ES-I3 (cell line): ENCODE results near the gene RDX.
"Not testable (repeated sequence)": the region's sequence is repeated elsewhere in the genome, so short reads cannot be mapped to it uniquely, and the experiment has no call there.

ENCODE experiments used
- H3K36me3 ChIP-seq: 2 replicates; pipeline ENCODE4 v1.6.1; 2013; ENCODE audit warnings: mild to moderate bottlenecking, low read length, control low read depth, moderate library complexity; ENCODE audit not compliant: insufficient read depth
- H3K4me1 ChIP-seq: 2 replicates; pipeline ENCODE4 v1.6.1; 2013; ENCODE audit warnings: mild to moderate bottlenecking, control low read depth, low read length; ENCODE audit not compliant: insufficient read depth
- H3K9ac ChIP-seq: 2 replicates; pipeline ENCODE4 v1.6.1; 2013; ENCODE audit warnings: low read depth, mild to moderate bottlenecking, low read length, moderate library complexity
- H3K9me3 ChIP-seq: 2 replicates; pipeline ENCODE4 v1.6.1; 2013; ENCODE audit warnings: mild to moderate bottlenecking, low read length, moderate library complexity; ENCODE audit not compliant: control insufficient read depth, insufficient read depth

The RDX gene

GRCh38 chr11:110297726-110298300, 1.4 kb upstream of the RDX start:
- H3K9ac ChIP-seq = no peak overlapping the region
- no peaks in the 10 kb centered on the region for H3K9me3 ChIP-seq
- H3K4me1 ChIP-seq = peaks cover 16% of the 10 kb centered on the region
- H3K36me3 ChIP-seq = no peaks in the 10 kb centered on the region

DNA sequence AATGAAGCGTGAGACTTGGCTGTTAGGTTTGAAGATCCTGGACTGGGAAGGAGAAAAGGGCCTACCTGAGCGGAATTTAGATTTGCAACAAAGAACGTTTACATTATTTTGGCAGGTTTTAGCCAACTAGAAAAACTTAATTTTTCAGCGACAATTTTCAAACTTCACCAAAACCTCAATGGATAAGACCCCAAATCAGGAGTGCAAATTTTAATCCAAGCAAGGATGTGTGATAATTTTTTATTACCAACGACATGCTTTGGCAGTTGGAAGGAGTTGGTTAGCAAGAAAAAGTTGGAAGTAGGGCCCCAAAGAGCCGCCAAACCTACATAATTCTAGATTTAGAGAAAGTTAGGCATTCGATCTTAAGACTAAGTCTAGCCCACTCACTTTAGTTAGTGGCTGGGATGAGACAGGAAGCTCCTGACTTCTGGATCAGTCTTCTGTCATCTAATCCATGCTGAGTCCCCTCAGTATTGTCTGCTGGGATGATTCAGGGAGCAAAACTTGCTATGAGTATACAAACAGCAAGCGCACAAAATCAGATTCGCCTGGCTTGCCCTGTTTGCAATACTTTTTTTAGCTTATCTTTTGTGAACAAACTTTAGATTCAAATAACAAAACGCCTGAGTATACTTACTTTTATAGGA, 787 bp upstream of the RDX start:
- H3K4me1 ChIP-seq = peaks cover 16% of the 10 kb centered on the region
- peak overlapping the region; percentile 91 for H3K9ac ChIP-seq
- no peaks in the 10 kb centered on the region for H3K36me3 ChIP-seq
- H3K9me3 ChIP-seq = no peaks in the 10 kb centered on the region

DNA sequence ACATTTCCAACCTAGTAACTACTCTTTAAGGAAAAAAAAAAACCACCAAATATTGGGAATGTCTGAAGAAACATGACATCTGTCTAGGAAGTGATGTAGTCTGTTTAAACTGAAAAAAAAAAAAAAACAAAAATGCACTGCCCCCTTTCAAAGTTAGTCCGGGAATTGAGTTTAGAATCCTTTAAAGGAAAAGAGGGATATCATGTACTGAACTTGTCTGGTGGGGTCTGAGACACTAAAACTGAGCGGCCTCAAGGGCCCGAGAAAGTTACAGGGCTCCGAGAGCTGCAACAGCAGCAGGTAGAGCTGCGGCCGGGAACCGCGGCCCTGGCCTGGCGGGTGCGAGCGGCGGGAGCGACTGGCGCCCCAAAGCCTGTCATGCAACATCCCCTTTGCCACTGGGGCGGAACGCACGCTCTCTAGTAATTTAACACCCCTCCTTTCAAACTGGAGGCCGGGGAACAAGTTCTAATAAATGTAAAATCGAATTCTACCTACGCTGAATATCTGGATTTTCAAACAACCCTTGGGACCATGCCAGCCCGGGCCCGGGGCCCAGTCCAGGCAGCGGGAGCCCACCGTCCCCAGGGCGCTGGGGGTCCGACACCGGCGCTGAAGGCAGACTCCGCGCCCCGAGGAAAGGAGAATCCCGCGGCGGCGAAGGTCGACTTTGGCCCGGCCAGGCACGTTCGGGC, 736 bp downstream of the RDX start:
- Histone ChIP-seq H3K36me3 (no peaks in the 10 kb centered on the region), H3K4me1 (peaks cover 16% of the 10 kb centered on the region), H3K9ac (peak overlapping the region; percentile 91), H3K9me3 (no peaks in the 10 kb centered on the region)

- Histone ChIP-seq H3K9ac (peak overlapping the region; percentile 91), H3K9me3 (no peaks in the 10 kb centered on the region), H3K36me3 (no peaks in the 10 kb centered on the region), H3K4me1 (peaks cover 16% of the 10 kb centered on the region)
Measured at GRCh38 chr11:110295086-110295485, 1.3 kb downstream of the RDX start.

DNA sequence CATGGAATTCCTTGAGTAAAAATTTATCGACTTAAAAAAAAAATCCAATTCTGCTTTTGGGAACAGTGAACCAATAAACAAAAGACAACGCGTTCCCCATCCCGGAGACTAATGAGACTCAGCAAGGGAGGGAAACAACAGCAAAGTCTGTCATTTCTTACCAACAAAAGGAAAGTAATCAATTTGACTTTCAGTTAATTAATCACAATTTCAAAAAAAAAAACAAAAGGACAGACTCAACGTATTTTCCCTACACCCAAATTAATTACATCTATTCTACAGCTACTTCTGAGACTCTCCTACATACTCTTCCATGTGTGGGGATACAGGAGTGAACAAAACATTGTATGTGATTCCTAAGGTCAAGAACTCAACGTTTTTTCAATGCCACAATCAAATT, 1.9 kb downstream of the RDX start:
- Histone ChIP-seq H3K36me3 (no peaks in the 10 kb centered on the region), H3K4me1 (peaks cover 16% of the 10 kb centered on the region), H3K9me3 (no peaks in the 10 kb centered on the region), H3K9ac (peak overlapping the region; percentile 91; the same call in 1 of the 2 replicates)

DNA sequence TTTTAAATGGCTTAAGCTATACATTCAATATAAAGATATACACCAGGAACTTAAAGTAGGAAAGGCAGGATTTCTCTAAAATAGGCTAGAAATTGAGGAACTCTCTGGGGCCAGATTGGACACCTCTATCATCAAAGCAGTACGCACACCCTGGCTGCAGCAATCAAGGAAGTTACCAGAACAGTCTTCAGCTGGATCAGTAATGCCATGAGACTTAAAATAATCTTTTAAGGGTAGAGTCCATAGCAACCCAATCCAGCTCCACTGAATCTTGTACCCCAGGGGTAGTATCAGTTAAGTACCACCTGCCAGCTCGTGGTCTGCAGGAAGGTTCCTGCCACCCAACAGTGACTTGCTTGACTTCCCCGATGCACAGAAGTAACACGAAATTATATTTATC, 3.0 kb downstream of the RDX start:
- Histone ChIP-seq H3K36me3 (no peaks in the 10 kb centered on the region), H3K4me1 (peaks cover 16% of the 10 kb centered on the region), H3K9me3 (no peaks in the 10 kb centered on the region), H3K9ac (no peak overlapping the region)

DNA sequence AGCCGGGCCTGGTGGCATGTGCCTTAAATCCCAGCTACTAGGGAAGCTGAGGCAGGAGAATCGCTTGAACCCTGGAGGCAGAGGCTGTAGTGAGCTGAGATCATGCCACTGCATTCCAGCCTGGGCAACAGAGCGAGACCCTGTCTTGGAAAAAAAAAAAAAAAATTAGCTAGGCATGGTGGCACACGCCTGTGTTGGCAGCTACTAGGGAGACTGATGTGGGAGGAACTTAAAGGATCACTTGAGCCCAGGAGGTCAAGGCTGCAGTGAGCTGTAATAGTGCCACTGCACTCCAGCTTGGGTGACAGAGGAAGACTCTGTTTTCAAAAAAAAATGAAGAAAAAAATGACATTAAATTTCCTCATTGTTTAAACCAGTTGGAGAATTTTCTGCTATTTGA, 4.3 kb downstream of the RDX start:
- H3K9ac ChIP-seq, H3K4me1 ChIP-seq, H3K9me3 ChIP-seq, H3K36me3 ChIP-seq: not testable (repeated sequence)

GRCh38 chr11:110290591-110291334, 5.7 kb downstream of the RDX start:
- peaks cover 6% of the 10 kb centered on the region; the same call in 1 of the 2 replicates for H3K4me1 ChIP-seq
- H3K9ac ChIP-seq = no peak overlapping the region
- no peaks in the 10 kb centered on the region for H3K9me3 ChIP-seq
- H3K36me3 ChIP-seq = no peaks in the 10 kb centered on the region

DNA sequence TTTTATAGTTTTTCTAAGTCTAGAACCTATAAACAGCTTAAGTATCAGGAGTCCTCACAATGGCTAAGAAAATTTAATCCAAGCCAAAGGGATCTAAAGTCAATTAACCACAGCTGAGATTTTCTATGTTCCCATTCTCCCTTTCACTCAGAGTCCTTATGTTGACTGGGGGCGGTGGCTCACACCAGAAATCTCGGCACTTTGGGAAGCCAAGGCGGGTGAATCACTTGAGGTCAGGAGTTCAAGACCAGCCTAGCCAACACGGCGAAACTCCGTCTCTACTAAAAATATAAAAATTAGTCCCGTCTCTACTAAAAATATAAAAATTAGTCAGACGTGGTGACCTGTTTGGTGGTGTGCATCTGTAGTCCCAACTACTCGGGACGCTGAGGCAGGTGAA, 6.9 kb downstream of the RDX start:
- Histone ChIP-seq H3K9me3 (no peaks in the 10 kb centered on the region), H3K36me3 (no peaks in the 10 kb centered on the region), H3K9ac (no peak overlapping the region), H3K4me1 (peaks cover 2% of the 10 kb centered on the region; the same call in 1 of the 2 replicates)

DNA sequence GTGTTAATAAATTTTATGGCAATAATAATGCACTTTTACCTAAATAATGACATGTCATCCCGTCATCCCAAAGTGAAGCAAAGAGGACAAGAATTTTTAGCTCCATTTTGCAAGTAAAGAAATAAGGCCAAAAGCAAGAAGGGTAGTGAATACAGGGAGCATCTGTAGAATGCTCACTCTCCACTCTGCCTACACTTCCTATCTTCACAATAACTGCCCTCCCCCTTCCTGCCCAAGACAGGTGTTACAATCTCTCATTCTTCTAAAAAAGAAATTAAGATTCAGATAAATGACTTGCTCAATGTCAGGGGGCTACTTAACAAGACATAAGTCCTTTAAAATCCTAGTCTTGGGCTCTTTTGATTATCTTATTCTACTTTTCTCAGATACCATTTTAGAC, 8.9 kb downstream of the RDX start:
- Histone ChIP-seq H3K36me3 (no peaks in the 10 kb centered on the region), H3K9me3 (no peaks in the 10 kb centered on the region), H3K9ac (no peak overlapping the region), H3K4me1 (no peaks in the 10 kb centered on the region; the same call in 1 of the 2 replicates)

DNA sequence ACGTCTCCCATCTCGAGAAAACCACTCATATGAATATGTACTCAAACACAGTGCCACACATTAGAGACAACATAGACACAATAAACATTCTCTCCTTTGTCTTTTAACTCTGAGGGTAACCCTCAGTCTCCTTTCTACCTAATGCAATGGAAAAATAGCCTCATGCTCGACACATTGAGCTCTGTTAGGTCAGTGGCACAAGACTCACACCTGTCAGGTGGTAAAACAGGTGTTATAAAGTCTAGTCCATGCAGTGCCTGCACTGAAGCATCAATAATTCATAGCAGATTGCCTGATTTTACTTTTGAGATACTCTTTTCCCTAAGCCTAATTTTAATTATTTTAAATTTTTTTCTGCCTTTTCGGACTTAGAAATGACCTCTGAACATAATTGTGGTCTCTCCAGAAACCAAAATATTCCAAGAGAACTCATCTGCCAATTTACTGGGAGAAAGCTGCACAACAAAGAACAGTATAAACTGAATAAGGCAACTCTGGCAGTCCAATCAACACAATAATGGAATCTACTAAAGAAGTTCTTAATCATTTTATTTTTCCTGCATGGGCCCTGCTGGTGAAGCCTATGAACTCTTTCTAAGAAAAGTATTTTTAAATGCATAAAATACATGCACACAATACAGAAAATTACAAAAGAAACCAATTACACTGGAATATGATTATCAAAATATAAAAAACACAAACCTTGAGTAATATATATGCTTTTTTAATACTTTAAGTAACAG, 9.9 kb downstream of the RDX start:
- H3K36me3 ChIP-seq = no peaks in the 10 kb centered on the region

GRCh38 chr11:110283862-110284261, 12.6 kb downstream of the RDX start:
- Histone ChIP-seq H3K9ac (no peak overlapping the region), H3K4me1 (no peaks in the 10 kb centered on the region; the same call in 1 of the 2 replicates), H3K36me3 (no peaks in the 10 kb centered on the region), H3K9me3 (no peaks in the 10 kb centered on the region)

More for the DNA sequence above, 9.9 kb downstream of the RDX start:
- Histone ChIP-seq H3K9me3 (no peaks in the 10 kb centered on the region), H3K4me1 (no peaks in the 10 kb centered on the region; the same call in 1 of the 2 replicates), H3K9ac (no peak overlapping the region)

GRCh38 chr11:110280595-110280994, 15.8 kb downstream of the RDX start:
- H3K36me3 ChIP-seq, H3K9ac ChIP-seq, H3K4me1 ChIP-seq, H3K9me3 ChIP-seq: not testable (repeated sequence)

- H3K36me3 ChIP-seq = no peaks in the 10 kb centered on the region
- no peaks in the 10 kb centered on the region for H3K9me3 ChIP-seq
- H3K9ac ChIP-seq = no peak overlapping the region
- H3K4me1 ChIP-seq = no peaks in the 10 kb centered on the region
Measured at GRCh38 chr11:110279881-110280280, 16.5 kb downstream of the RDX start.
